Fibroblast of mammary gland (primary cell): ENCODE results near the gene HCRTR2.
"Not testable (repeated sequence)": the region's sequence is repeated elsewhere in the genome, so short reads cannot be mapped to it uniquely, and the experiment has no call there.

Experiments used
- DNase-seq: peaks from one replicate; pipeline ENCODE4 v3.0.0-alpha.2; 2010; ENCODE audit warnings: low read depth
- H3K4me3 ChIP-seq: 2 replicates; pipeline ENCODE4 v1.5.1; 2011; ENCODE audit warnings: low read depth, mild to moderate bottlenecking, low read length, moderate library complexity; ENCODE audit not compliant: control insufficient read depth
- TF ChIP-seq, protein P1 (sequence below): conservative IDR thresholded peaks from 2 replicates; pipeline ENCODE4 v1.5.1; 2011; ENCODE audit warnings: low read depth, low read length, inconsistent platforms; ENCODE audit not compliant: control insufficient read depth, insufficient read depth

Gene HCRTR2

DNA sequence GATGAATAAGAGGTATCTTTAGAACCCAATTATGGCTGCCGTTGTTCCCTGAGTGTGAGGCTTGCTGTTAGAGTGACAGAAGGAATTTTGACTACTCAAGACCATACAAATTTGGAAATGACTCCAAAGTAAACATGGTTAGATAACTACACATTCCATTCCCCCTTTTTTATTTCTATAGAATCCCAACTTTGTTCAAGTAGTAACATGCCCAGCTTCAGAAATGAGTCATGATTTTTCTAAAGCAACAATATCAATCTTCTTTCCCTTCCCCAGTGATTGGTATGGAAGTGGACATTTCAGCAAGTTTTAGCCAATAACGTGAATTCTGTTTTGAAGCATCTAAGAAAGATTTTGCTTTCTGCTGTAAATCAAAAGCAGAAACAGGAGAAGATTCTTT is 37.8 kb downstream of the HCRTR2 start:
- no peak overlapping the region for H3K4me3 ChIP-seq
- TF ChIP-seq, protein P1, sequence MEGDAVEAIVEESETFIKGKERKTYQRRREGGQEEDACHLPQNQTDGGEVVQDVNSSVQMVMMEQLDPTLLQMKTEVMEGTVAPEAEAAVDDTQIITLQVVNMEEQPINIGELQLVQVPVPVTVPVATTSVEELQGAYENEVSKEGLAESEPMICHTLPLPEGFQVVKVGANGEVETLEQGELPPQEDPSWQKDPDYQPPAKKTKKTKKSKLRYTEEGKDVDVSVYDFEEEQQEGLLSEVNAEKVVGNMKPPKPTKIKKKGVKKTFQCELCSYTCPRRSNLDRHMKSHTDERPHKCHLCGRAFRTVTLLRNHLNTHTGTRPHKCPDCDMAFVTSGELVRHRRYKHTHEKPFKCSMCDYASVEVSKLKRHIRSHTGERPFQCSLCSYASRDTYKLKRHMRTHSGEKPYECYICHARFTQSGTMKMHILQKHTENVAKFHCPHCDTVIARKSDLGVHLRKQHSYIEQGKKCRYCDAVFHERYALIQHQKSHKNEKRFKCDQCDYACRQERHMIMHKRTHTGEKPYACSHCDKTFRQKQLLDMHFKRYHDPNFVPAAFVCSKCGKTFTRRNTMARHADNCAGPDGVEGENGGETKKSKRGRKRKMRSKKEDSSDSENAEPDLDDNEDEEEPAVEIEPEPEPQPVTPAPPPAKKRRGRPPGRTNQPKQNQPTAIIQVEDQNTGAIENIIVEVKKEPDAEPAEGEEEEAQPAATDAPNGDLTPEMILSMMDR, result no peak
- no peak for DNase-seq

DNA sequence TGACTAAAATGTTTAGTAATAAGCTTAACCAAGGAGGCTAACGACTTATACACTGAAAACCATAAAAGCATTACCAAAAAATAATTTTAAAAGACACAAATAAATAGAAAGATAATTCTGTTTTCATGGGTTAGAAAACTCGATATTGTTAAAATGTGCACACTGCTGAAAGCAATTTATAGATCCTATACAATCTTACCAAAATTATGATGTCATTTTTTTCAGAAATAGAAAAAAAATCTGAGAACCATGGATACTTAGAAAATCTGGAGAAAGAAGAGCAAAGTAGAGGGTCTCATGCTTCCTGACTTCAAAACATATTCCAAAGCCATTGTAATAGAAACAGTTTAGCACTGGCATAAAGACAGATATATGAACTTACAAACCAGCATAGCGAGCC is 46.6 kb downstream of the HCRTR2 start:
- TF ChIP-seq, protein P1, result no peak
- no peak overlapping the region for H3K4me3 ChIP-seq
- no peak for DNase-seq

DNA sequence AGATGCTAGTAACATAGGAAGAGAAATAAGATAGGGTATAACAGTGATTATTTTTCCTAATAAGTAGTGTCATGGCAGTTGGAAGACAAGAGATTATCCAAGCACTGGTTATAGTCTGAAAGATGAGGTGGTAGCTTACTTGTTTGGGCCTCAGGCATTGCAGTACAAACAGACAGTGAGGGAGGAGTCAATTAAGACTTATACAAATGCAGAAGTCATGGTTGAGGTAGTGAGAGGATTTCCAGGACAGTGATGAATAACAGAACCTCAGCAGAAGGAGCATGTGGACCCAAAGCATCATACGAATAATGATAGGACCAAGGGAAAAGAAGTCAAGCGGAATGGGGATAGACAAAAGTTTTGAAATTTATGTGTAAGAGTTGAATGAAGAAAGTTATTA is 53.5 kb downstream of the HCRTR2 start:
- DNase-seq, result no peak
- TF ChIP-seq, protein P1, result no peak
- no peak overlapping the region for H3K4me3 ChIP-seq

DNA sequence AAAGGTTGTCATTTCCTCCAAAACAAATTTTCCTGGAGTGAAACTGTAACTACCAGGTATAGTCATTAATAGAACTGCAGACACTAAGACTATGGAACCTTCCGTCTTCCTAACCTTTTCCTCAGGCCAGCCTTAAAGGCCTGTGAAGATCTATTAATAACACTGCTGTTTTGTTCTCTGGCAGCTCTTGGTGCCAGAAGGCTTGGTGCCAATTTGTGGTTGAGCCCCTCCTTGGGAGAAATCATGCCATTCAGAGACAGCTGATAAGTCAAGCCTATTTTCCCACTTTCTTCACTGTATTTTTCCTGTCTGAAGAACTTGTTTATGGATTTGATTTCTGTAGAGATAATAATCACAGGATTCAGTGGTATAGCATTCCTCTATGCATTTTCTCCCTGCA is 64.8 kb downstream of the HCRTR2 start:
- H3K4me3 ChIP-seq, result no peak overlapping the region
- peak; percentile 5 for DNase-seq
- TF ChIP-seq, protein P1, result no peak

DNA sequence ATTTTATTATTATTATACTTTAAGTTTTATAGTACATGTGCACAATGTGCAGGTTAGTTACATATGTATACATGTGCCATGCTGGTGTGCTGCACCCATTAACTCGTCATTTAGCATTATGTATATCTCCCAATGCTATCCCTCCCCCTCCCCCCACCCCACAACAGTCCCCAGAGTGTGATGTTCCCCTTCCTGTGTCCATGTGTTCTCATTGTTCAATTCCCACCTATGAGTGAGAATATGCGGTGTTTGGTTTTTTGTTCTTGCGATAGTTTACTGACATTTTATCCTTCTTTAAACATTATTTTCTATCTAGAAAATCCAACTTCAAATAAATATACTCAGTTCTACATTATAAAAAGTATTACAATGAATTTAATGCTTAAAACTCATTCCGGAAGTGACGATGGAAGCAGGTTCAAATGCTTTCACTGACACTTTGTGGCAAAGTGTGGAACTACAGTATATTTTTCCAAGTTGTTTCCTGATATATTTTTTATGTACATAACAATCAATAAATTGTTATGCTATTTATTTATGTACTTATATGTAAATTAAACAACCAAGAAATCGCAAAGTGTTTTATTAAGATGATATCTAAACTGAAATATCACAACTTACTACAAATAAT is 66.8 kb downstream of the HCRTR2 start:
- DNase-seq, result peak; percentile 40
- TF ChIP-seq, protein P1, result peak; percentile 46
- not testable (repeated sequence) for H3K4me3 ChIP-seq

DNA sequence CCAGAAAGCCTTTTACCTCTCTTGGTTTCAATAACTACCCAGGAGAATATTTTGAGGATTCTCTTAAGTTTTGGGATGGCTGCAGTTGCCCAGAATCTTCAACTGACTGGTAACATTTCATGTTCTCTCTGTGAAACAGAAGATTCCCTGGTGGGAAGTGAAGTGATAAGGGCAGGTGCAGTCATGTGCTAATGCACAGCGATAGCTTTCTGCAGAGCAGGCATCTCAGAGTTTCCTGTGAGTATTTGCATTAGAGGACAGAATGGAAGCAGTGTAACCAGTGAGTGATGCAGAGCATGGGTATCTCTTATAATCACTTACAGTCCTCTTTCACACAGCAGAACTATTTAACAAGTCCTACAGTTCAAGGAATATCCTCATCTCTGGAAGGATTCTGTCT is 76.1 kb downstream of the HCRTR2 start:
- H3K4me3 ChIP-seq, result no peak overlapping the region
- no peak for DNase-seq
- TF ChIP-seq, protein P1, result no peak

DNA sequence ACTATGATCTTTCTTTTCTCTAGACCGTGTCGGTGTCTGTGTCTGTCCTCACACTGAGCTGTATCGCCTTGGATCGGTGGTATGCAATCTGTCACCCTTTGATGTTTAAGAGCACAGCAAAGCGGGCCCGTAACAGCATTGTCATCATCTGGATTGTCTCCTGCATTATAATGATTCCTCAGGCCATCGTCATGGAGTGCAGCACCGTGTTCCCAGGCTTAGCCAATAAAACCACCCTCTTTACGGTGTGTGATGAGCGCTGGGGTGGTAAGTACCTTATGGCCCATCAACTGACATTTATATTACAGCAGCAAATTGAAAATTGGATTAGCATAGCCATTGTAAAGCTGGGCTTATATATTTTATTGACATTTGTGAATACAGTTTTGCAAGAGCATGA is 80.8 kb downstream of the HCRTR2 start:
- no peak overlapping the region for H3K4me3 ChIP-seq
- no peak for DNase-seq
- TF ChIP-seq, protein P1, result no peak
